ENCODE data around the gene TRAF6. TPM values are rescaled to one million over a fixed set of nuclear protein-coding genes. Genes with fewer than 3 reads are reported as not detected.
A peak's percentile ranks its signal among the peaks of the same experiment; 100 is the strongest.

Gene TRAF6
- total RNA-seq, 3 donors from 2014 or later, result 15.5 to 19.2 (median 17.9) TPM

GRCh38 chr11:36452236-36452940 lies 57.7 kb downstream of the TRAF6 start:
- ATAC-seq (peak; percentile 3), DNase-seq (no peak)
- H3K36me3 ChIP-seq (ENCODE audit: low read depth), result no peaks in the 10 kb centered on the region
- no peaks in the 10 kb centered on the region for H3K9me3 ChIP-seq
- no peak overlapping the region for H3K4me3 ChIP-seq
- intact Hi-C loops (cut with DNase I, micrococcal nuclease), result no loop called here
- H3K4me1 ChIP-seq (ENCODE audit: low read depth), result peaks cover 15% of the 10 kb centered on the region
- TF ChIP-seq, protein P1, sequence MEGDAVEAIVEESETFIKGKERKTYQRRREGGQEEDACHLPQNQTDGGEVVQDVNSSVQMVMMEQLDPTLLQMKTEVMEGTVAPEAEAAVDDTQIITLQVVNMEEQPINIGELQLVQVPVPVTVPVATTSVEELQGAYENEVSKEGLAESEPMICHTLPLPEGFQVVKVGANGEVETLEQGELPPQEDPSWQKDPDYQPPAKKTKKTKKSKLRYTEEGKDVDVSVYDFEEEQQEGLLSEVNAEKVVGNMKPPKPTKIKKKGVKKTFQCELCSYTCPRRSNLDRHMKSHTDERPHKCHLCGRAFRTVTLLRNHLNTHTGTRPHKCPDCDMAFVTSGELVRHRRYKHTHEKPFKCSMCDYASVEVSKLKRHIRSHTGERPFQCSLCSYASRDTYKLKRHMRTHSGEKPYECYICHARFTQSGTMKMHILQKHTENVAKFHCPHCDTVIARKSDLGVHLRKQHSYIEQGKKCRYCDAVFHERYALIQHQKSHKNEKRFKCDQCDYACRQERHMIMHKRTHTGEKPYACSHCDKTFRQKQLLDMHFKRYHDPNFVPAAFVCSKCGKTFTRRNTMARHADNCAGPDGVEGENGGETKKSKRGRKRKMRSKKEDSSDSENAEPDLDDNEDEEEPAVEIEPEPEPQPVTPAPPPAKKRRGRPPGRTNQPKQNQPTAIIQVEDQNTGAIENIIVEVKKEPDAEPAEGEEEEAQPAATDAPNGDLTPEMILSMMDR (IDR thresholded peaks at IDR 0.05), result no peak

DNA sequence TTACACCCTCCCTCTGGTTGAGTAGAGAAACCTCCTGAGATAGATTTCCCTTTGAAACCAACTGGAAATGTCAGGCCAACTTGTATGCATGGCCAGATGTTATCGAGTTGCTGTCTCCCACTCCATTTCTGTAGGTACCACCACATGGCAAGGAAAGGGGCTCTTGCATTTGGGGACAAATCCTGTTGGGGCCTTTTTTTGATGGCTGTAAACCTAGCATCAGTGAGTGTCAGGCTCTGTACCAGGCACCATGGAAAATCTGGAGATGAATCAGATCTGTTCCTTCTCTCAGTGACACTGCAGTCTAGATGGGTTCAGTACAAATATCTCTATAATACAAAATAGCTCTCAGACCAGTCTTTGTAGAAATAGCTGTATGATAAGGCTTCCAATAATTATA lies 58.4 kb downstream of the TRAF6 start:
- ATAC-seq, result no peak
- Histone ChIP-seq H3K4me3 (no peak overlapping the region), H3K9me3 (no peaks in the 10 kb centered on the region), H3K36me3 (ENCODE audit: low read depth) (peaks cover 5% of the 10 kb centered on the region), H3K4me1 (ENCODE audit: low read depth) (peaks cover 15% of the 10 kb centered on the region)
- no peak for DNase-seq
- intact Hi-C loops (cut with DNase I, micrococcal nuclease), result no loop called here
- TF ChIP-seq, protein P1 (IDR thresholded peaks at IDR 0.05), result no peak

GRCh38 chr11:36451045-36451444 lies 59.0 kb downstream of the TRAF6 start:
- no peak for DNase-seq

GRCh38 chr11:36450110-36450572 lies 59.9 kb downstream of the TRAF6 start:
- intact Hi-C loops (cut with DNase I, micrococcal nuclease), result no loop called here
- peak; percentile 51 for ATAC-seq
- H3K36me3 ChIP-seq (ENCODE audit: low read depth), result peaks cover 9% of the 10 kb centered on the region
- H3K4me3 ChIP-seq, result no peak overlapping the region
- no peak for DNase-seq
- H3K9me3 ChIP-seq, result no peaks in the 10 kb centered on the region
- TF ChIP-seq, protein P1 (IDR thresholded peaks at IDR 0.05), result no peak
- peaks cover 15% of the 10 kb centered on the region for H3K4me1 ChIP-seq (ENCODE audit: low read depth)

More at GRCh38 chr11:36451045-36451444, 59.0 kb downstream of the TRAF6 start:
- peaks cover 15% of the 10 kb centered on the region for H3K4me1 ChIP-seq (ENCODE audit: low read depth)
- TF ChIP-seq, protein P1 (IDR thresholded peaks at IDR 0.05), result no peak
- intact Hi-C loops (cut with DNase I, micrococcal nuclease), result no loop called here
- H3K36me3 ChIP-seq (ENCODE audit: low read depth), result peaks cover 9% of the 10 kb centered on the region
- H3K4me3 ChIP-seq, result no peak overlapping the region
- ATAC-seq, result no peak
- no peaks in the 10 kb centered on the region for H3K9me3 ChIP-seq

DNA sequence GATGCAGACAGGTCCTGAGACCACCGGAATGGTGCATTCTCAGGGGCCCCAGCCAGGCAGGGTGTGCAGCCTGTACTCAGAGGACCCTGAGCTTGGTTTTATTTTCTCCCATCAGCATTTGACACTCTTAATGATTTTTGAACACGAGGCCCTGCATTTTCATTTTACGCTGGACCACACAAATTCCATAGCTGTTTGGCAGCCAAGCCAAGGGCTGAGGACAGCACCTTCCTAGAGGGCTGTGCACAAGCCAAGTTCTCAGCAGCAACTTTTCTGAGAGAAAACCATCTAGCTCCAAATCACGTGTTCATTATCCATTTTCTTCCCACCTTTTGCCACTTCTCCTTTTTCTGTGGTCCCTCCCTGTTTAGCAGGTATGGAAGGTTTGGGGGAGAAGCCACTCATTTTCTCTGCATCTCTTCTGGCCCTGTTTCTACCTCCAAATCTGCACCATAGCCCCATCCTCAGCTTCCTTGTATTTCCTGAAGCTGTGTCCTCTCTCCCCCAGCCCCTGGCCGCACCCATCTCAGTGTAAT lies 60.4 kb downstream of the TRAF6 start:
- no peak for DNase-seq
- Histone ChIP-seq H3K9me3 (no peaks in the 10 kb centered on the region), H3K4me3 (no peak overlapping the region), H3K36me3 (ENCODE audit: low read depth) (peaks cover 9% of the 10 kb centered on the region), H3K4me1 (ENCODE audit: low read depth) (peaks cover 15% of the 10 kb centered on the region)
- intact Hi-C loops (cut with DNase I, micrococcal nuclease), result no loop called here
- ATAC-seq, result no peak
- TF ChIP-seq, protein P1 (IDR thresholded peaks at IDR 0.05), result no peak

Data from mucosa of descending colon (tissue), 3 donors.